Large intestine (tissue), 3 donors: ENCODE data around the gene LCE2D. TPM values are rescaled to one million over a fixed set of nuclear protein-coding genes. Genes with fewer than 3 reads are reported as not detected.
"Not testable (repeated sequence)": the region's sequence is repeated elsewhere in the genome, so short reads cannot be mapped to it uniquely, and the experiment has no call there.

ENCODE experiments used
- DNase-seq, 2 donors: peaks; one replicate each; pipeline versions ENCODE4 v3.0.0 to v3.0.0-alpha.2; 2013
- H3K27ac ChIP-seq: one replicate; pipeline ENCODE4 v1.5.1; 2013; ENCODE audit warnings: low read length
- H3K27me3 ChIP-seq: 2 replicates; pipeline ENCODE4 v1.6.1; 2013; ENCODE audit warnings: low read length; ENCODE audit not compliant: control insufficient read depth, insufficient read depth
- H3K36me3 ChIP-seq: 2 replicates; pipeline ENCODE4 v1.6.1; 2013; ENCODE audit warnings: low read length; ENCODE audit not compliant: control insufficient read depth, insufficient read depth
- H3K4me1 ChIP-seq: one replicate; pipeline ENCODE4 v1.6.1; 2013; ENCODE audit warnings: low read length; ENCODE audit not compliant: control insufficient read depth, insufficient read depth
- H3K4me3 ChIP-seq: one replicate; pipeline ENCODE4 v1.5.1; 2013; ENCODE audit warnings: low read length
- H3K9me3 ChIP-seq: one replicate; pipeline ENCODE4 v1.6.1; 2013; ENCODE audit warnings: mild to moderate bottlenecking, low read depth, low read length, moderate library complexity; ENCODE audit not compliant: control insufficient read depth
- WGBS: methylation state at CpG from one replicate; pipeline ENCODE4 v1.1.5; 2013; ENCODE audit warnings: low lambda C conversion rate; ENCODE audit not compliant: insufficient coverage; 5-methylcytosine and 5-hydroxymethylcytosine counted together
- polyA plus RNA-seq: library from polyadenylated mRNA; unstranded; fragments of 120-200 nt; gene quantifications from one replicate; pipeline ENCODE4 v1.2.1, GENCODE V29; 2013

The LCE2D gene
- polyA plus RNA-seq, 1 donor: not detected

GRCh38 chr1:152683846-152684245 lies 20.7 kb downstream of the LCE2D start:
- Histone ChIP-seq H3K9me3 (no peaks in the 10 kb centered on the region), H3K27me3 (peaks cover 3% of the 10 kb centered on the region), H3K4me1 (no peaks in the 10 kb centered on the region), H3K4me3 (no peak overlapping the region), H3K27ac (no peak overlapping the region), H3K36me3 (no peaks in the 10 kb centered on the region)
- DNase-seq: no peak

DNA sequence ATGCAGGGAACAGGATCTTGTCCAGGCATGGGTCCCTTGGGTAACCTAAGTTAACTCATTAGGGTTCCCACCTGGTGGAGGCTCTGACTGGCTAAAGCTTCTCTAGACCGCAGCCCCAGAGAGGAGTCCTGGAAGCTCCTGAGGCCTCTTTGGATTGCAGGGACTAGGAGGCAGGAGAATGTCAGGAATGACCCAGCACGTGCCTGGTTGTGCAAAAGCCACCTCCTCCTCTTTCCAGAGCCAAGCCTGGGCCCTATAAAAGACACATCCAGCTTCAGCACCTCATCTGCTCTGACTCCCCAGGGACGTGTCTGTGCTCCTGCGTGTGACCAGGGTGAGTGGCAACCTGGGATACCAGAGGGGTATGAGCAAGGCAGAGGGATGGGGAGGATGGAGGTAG lies 22.6 kb downstream of the LCE2D start, which contains the start of gene LCE2B:
LCE2B (plus strand) TSS at position 301 of the 400 bp plus-strand sequence. CDS start 721 bp downstream, outside the sequence.
- not testable (repeated sequence) for H3K4me3 ChIP-seq, H3K27me3 ChIP-seq, H3K27ac ChIP-seq, DNase-seq, H3K4me1 ChIP-seq, H3K9me3 ChIP-seq, H3K36me3 ChIP-seq
- no CpG with 5 or more reads among the region's 4 CpGs for WGBS

- no CpG with 5 or more reads among the region's 4 CpGs for WGBS
- H3K27ac ChIP-seq: no peak within 1 kb of the TSS
- no peaks in the 10 kb centered on the region for H3K36me3 ChIP-seq
- no peaks in the 10 kb centered on the region for H3K4me1 ChIP-seq
- DNase-seq: no peak
- no peaks in the 10 kb centered on the region for H3K27me3 ChIP-seq
- no peak within 1 kb of the TSS for H3K4me3 ChIP-seq
- H3K9me3 ChIP-seq: no peaks in the 10 kb centered on the region
Measured at GRCh38 chr1:152697701-152698600, 34.8 kb downstream of the LCE2D start, which contains the start of gene LCE2A. LCE2A (plus strand) TSS chr1:152698345; CDS start chr1:152698902, 557 bp downstream.

DNA sequence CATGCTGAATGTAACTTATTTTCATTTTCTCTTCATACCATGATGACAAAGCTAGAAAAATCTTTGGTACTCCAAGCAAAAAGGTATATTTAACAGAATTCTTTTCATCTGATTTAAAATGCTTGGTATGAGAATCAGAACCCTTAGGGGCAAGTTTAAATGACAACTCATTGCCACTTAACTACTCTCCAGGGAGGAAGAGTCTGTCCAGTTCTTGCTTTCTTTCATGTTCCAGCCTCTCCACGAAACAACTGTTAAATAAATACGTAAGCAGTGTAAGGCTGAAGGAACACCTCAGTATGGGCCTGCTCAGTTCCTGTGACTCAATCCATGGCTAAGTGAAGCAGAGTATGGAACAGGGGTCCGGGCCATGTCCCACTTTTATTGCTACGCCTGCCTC lies 36.6 kb downstream of the LCE2D start:
- Histone ChIP-seq H3K9me3 (no peaks in the 10 kb centered on the region), H3K27me3 (no peaks in the 10 kb centered on the region), H3K4me1 (no peaks in the 10 kb centered on the region), H3K4me3 (no peak overlapping the region), H3K36me3 (no peaks in the 10 kb centered on the region), H3K27ac (no peak overlapping the region)
- WGBS: no CpG with 5 or more reads among the region's 4 CpGs
- no peak for DNase-seq

GRCh38 chr1:152707860-152708259 lies 44.7 kb downstream of the LCE2D start, which contains the start of gene LCE4A:
LCE4A (plus strand) TSS chr1:152708160; CDS start chr1:152709076, 916 bp downstream.
- H3K4me3 ChIP-seq: no peak within 1 kb of the TSS
- H3K9me3 ChIP-seq: no peaks in the 10 kb centered on the region
- no CpG with 5 or more reads among the region's 2 CpGs for WGBS
- no peaks in the 10 kb centered on the region for H3K36me3 ChIP-seq
- H3K27me3 ChIP-seq: no peaks in the 10 kb centered on the region
- H3K4me1 ChIP-seq: no peaks in the 10 kb centered on the region
- H3K27ac ChIP-seq: no peak within 1 kb of the TSS
- no peak for DNase-seq

Other genes with a start within 250 kb of the LCE2D start
- not detected for gene CRNN, start 249.1 kb upstream of the LCE2D start, polyA plus RNA-seq
- gene LCE5A, start 152.6 kb upstream of the LCE2D start, polyA plus RNA-seq: not detected
- gene CRCT1, start 148.9 kb upstream of the LCE2D start, polyA plus RNA-seq: not detected
- gene LCE3E, start 96.6 kb upstream of the LCE2D start, polyA plus RNA-seq: not detected
- gene LCE3D, start 82.9 kb upstream of the LCE2D start, polyA plus RNA-seq: not detected
- not detected for gene LCE3C, start 63.1 kb upstream of the LCE2D start, polyA plus RNA-seq
- not detected for gene LCE3B, start 49.6 kb upstream of the LCE2D start, polyA plus RNA-seq
- gene LCE3A, start 40.3 kb upstream of the LCE2D start, polyA plus RNA-seq: not detected
- gene LCE2C, start 11.9 kb downstream of the LCE2D start, polyA plus RNA-seq: not detected
- gene LCE2B, start 22.7 kb downstream of the LCE2D start, polyA plus RNA-seq: not detected
- not detected for gene LCE2A, start 35.0 kb downstream of the LCE2D start, polyA plus RNA-seq
- gene LCE4A, start 44.8 kb downstream of the LCE2D start, polyA plus RNA-seq: not detected
- not detected for gene KPRP, start 94.6 kb downstream of the LCE2D start, polyA plus RNA-seq
- not detected for gene LCE1F, start 111.8 kb downstream of the LCE2D start, polyA plus RNA-seq
- not detected for gene LCE1E, start 122.9 kb downstream of the LCE2D start, polyA plus RNA-seq
- gene LCE1D, start 133.3 kb downstream of the LCE2D start, polyA plus RNA-seq: not detected
- gene LCE1C, start 143.3 kb downstream of the LCE2D start, polyA plus RNA-seq: not detected
- not detected for gene LCE1B, start 148.6 kb downstream of the LCE2D start, polyA plus RNA-seq
- gene LCE1A, start 164.1 kb downstream of the LCE2D start, polyA plus RNA-seq: not detected
- gene LCE6A, start 179.5 kb downstream of the LCE2D start, polyA plus RNA-seq: not detected
- not detected for gene LCE7A, start 196.6 kb downstream of the LCE2D start, polyA plus RNA-seq
- not detected for gene SMCP, start 214.9 kb downstream of the LCE2D start, polyA plus RNA-seq
- gene IVL, start 245.2 kb downstream of the LCE2D start, polyA plus RNA-seq: not detected